Measurements from ENCODE around the gene YEATS2.

DNA sequence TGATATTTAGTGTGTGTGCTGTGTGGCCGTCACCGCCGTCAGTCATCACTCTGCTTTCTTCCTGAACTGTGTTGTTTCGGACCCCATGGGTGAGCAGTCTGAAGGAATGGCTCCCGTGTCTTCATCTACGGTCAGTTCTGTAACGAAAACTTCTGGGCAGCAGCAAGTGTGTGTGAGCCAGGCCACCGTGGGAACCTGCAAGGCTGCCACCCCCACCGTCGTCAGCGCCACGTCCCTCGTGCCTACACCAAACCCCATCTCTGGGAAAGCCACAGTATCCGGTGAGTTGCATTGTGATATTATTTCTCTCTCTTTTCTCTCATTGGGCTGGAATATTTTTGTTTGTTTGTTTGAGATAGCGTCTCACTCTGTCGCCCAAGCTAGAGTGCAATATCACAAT, 93.1 kb downstream of the YEATS2 start:
- TF ChIP-seq, protein P1, sequence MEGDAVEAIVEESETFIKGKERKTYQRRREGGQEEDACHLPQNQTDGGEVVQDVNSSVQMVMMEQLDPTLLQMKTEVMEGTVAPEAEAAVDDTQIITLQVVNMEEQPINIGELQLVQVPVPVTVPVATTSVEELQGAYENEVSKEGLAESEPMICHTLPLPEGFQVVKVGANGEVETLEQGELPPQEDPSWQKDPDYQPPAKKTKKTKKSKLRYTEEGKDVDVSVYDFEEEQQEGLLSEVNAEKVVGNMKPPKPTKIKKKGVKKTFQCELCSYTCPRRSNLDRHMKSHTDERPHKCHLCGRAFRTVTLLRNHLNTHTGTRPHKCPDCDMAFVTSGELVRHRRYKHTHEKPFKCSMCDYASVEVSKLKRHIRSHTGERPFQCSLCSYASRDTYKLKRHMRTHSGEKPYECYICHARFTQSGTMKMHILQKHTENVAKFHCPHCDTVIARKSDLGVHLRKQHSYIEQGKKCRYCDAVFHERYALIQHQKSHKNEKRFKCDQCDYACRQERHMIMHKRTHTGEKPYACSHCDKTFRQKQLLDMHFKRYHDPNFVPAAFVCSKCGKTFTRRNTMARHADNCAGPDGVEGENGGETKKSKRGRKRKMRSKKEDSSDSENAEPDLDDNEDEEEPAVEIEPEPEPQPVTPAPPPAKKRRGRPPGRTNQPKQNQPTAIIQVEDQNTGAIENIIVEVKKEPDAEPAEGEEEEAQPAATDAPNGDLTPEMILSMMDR (IDR thresholded peaks at IDR 0.05), result no peak
- TF ChIP-seq POLR2A (IDR thresholded peaks at IDR 0.05), result no peak
